K562 (cell line): ENCODE results near the gene TMEM41B. TPM values are rescaled to one million over a fixed set of nuclear protein-coding genes. Genes with fewer than 3 reads are reported as not detected.

Experiments used
- CREB3 ChIP-seq: fragments of 450-650 bp; conservative IDR thresholded peaks from 2 replicates; pipeline ENCODE4 v1.6.1; 2016; ENCODE audit warnings: missing genetic modification characterization, low read depth, mild to moderate bottlenecking, missing compliant biosample characterization, moderate library complexity
- E2F6 ChIP-seq, 2 experiments: IDR thresholded peaks; 2 replicates each; pipeline ENCODE4 v1.6.1; 2011; ENCODE audit warnings: borderline replicate concordance in 1 of 2, control low read depth in 1 of 2, low read depth in 1 of 2, low read length in 1 of 2, mild to moderate bottlenecking in 1 of 2, mixed read lengths in 1 of 2, moderate library complexity in 1 of 2; ENCODE audit not compliant: insufficient read depth in 1 of 2, insufficient read length in 1 of 2, poor library complexity in 1 of 2, severe bottlenecking in 1 of 2; ENCODE audit errors: extremely low read depth in 1 of 2
- EP300 ChIP-seq: IDR thresholded peaks from 2 replicates; pipeline ENCODE4 v1.6.1; 2012; ENCODE audit warnings: low read length, improper control_type of control experiment
- EP400 ChIP-seq: fragments of 450-650 bp; IDR thresholded peaks from 2 replicates; pipeline ENCODE4 v1.6.1; 2017; ENCODE audit warnings: antibody characterized with exemption, mild to moderate bottlenecking, moderate library complexity
- HEY1 ChIP-seq: fragments of 250-450 bp; sonication (Bioruptor Pico); IDR thresholded peaks from 2 replicates; pipeline ENCODE4 v1.5.0; 2020; ENCODE audit warnings: mild to moderate bottlenecking, moderate library complexity, borderline replicate concordance
- IRF2 ChIP-seq: sonication (generic); formaldehyde crosslinking; IDR thresholded peaks from 2 replicates; pipeline ENCODE4 v1.8.1; 2022; ENCODE audit warnings: mild to moderate bottlenecking, missing genetic modification reagents
- KAT2B ChIP-seq: IDR thresholded peaks from one replicate; pipeline ENCODE4 v1.6.1; 2012; ENCODE audit warnings: low read depth, mild to moderate bottlenecking, control low read depth, inconsistent platforms, low read length, moderate library complexity
- LCOR ChIP-seq: sonication (generic); formaldehyde crosslinking; IDR thresholded peaks from 2 replicates; pipeline ENCODE4 v1.8.0; 2022; ENCODE audit warnings: mild to moderate bottlenecking, missing genetic modification reagents
- NCOA1 ChIP-seq: fragments of 450-650 bp; IDR thresholded peaks from 2 replicates; pipeline ENCODE4 v1.6.1; 2016; ENCODE audit warnings: low read depth
- NCOA6 ChIP-seq: fragments of 450-650 bp; IDR thresholded peaks from 2 replicates; pipeline ENCODE4 v1.6.1; 2017; ENCODE audit warnings: mild to moderate bottlenecking
- NFIC ChIP-seq: fragments of 450-650 bp; IDR thresholded peaks from 2 replicates; pipeline ENCODE4 v1.6.1; 2017; ENCODE audit warnings: mild to moderate bottlenecking, inconsistent platforms
- NRF1 ChIP-seq, 2 experiments: fragments of 450-650 bp; IDR thresholded peaks in 1 of 2; conservative IDR thresholded peaks in 1 of 2; 2 replicates each; pipeline ENCODE4 v1.6.1; 2014; ENCODE audit warnings: mild to moderate bottlenecking in 2 of 2
- POLR2G ChIP-seq: fragments of 200-400 bp; formaldehyde crosslinking; IDR thresholded peaks from 2 replicates; pipeline ENCODE4 v1.6.1; 2017; ENCODE audit warnings: low read depth, mild to moderate bottlenecking, antibody characterized with exemption, low read length, moderate library complexity
- RHOXF2B ChIP-seq: fragments of 250-450 bp; sonication (Bioruptor Pico); conservative IDR thresholded peaks from 2 replicates; pipeline ENCODE4 v1.5.1; 2021
- SIX5 ChIP-seq, 2 experiments: IDR thresholded peaks; 2 replicates each; pipeline ENCODE4 v1.6.1; 2011; ENCODE audit warnings: low read length in 2 of 2, borderline replicate concordance in 1 of 2, low read depth in 1 of 2, mild to moderate bottlenecking in 1 of 2, moderate library complexity in 1 of 2; ENCODE audit not compliant: insufficient read depth in 1 of 2
- STAT5A ChIP-seq: IDR thresholded peaks from 2 replicates; pipeline ENCODE4 v1.6.1; 2012; ENCODE audit warnings: low read length, inconsistent platforms, borderline replicate concordance
- STAT5B ChIP-seq: fragments of 250-450 bp; sonication (Bioruptor Pico); IDR thresholded peaks from 2 replicates; pipeline ENCODE4 v1.8.0; 2021; ENCODE audit warnings: mild to moderate bottlenecking, inconsistent platforms
- TAF1 ChIP-seq: IDR thresholded peaks from 2 replicates; pipeline ENCODE4 v1.6.1; 2011; ENCODE audit warnings: mild to moderate bottlenecking, low read length, moderate library complexity; ENCODE audit not compliant: insufficient read depth, control insufficient read depth, severe bottlenecking; ENCODE audit errors: extremely low read depth
- UBTF ChIP-seq, 2 experiments: IDR thresholded peaks; 2 replicates each; pipeline ENCODE4 v1.6.1; 2012; ENCODE audit warnings: improper control_type of control experiment in 2 of 2, low read depth in 2 of 2, low read length in 2 of 2, borderline replicate concordance in 1 of 2
- ZKSCAN8 ChIP-seq: fragments of 200-800 bp; sonication (Bioruptor generic); IDR thresholded peaks from 2 replicates; pipeline ENCODE4 v1.6.1; 2016; ENCODE audit warnings: missing genetic modification characterization, missing compliant biosample characterization
- ZNF79 ChIP-seq: fragments of 250-450 bp; sonication (Bioruptor Pico); IDR thresholded peaks from 2 replicates; pipeline ENCODE4 v1.4.0; 2020; ENCODE audit warnings: low read depth, mild to moderate bottlenecking, moderate library complexity
- polyA plus RNA-seq, 8 experiments: library from polyadenylated mRNA; depleted of rRNA in 4 of 8; stranded (reverse) in 5 of 8; unstranded in 3 of 8; fragments of >200 nt; fragmentation: Nextera tagmentation in 2 of 8; fragmentation: Illumina TruSeq in 1 of 8; extraction: Ambion mirVana in 2 of 8; extraction: Trizol in 1 of 8; gene quantifications; 2 replicates each; pipeline versions ENCODE4 v1.2.1 to v1.2.3, GENCODE V29; 2011 to 2014; ENCODE audit warnings: inconsistent platforms in 1 of 8, missing spikeins in 1 of 8
- total RNA-seq, 7 experiments: library from RNA; depleted of rRNA in 6 of 7; stranded (reverse); fragments of >200 nt in 6 of 7; fragmentation: Illumina TruSeq in 2 of 7; extraction: Trizol in 2 of 7; gene quantifications; 2 replicates each; pipeline versions ENCODE4 v1.2.1 to v1.2.3, GENCODE V29; 2011 to 2021; ENCODE audit warnings: low replicate concordance in 1 of 7
- TF ChIP-seq, protein P1 (sequence below): fragments of 250-450 bp; sonication (Bioruptor Pico); IDR thresholded peaks from 2 replicates; pipeline ENCODE4 v1.6.1; 2021; ENCODE audit warnings: mild to moderate bottlenecking

Gene TMEM41B
- total and polyA plus RNA-seq, 9 of the 15 experiments (the other 6 are each of a cell fraction or from before 2014, with no cell fraction given): 17.1 to 89.6 (median 48.7) TPM

DNA sequence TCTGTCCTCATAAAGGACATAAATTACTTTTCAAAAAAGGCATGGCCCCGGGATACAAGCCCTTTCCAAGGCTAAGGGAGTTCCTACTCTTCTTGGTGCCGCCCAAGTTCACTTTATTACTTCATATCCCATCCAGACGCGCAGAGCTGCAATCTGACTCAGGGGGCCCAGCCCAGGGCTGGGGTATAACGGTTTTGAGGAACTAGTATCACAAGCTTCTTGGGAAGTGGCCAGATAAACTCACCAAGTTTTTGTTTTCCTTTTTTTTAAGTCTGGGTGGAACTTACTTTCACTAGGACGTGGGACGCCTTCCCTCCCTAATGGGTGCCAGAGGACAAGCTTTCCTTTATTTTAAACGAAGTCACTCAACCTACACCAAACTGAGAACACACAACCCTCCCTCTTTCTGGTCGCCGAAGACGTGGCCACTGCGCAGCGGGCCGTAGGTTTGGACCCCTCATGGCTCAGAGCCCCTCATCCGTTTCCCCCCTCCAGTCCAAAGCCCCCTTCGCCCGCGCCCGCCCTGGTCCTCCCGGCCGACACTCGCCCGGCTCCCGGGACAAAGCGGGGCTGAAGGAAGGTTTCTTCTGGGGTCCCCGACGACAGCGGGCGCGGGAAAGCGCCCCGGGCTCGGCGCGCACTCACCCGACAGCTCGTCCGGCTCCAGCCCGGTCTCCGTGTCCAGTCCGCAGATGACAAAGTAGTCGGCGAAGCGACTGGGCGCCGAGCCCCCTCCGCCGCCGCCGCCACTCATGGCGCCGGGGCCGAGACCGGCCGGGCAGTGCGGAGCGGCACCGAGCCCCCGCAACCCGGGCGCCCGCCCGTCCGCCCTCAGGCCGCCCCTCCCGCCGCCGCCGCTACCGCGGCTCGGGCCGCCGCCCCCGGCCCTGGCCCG, 49.8 kb downstream of the TMEM41B start (continued):
- TF ChIP-seq CREB3 (tag) (no peak), ZKSCAN8 (no peak), SIX5 (IDR thresholded peaks at IDR 0.05; ENCODE audit: borderline replicate concordance in 1 of 2, insufficient read depth in 1 of 2, low read depth in 1 of 2, low read length in 2 of 2) (no peak), HEY1 (CRISPR knock-in tag) (no peak), UBTF (IDR thresholded peaks at IDR 0.05; ENCODE audit: borderline replicate concordance in 1 of 2, low read depth in 2 of 2, low read length in 2 of 2) (0 out of 4 replicates have a peak, but pooled peaks of 1 of the 2 experiments have one; percentile 17), E2F6 (IDR thresholded peaks at IDR 0.05; ENCODE audit: borderline replicate concordance in 1 of 2, extremely low read depth in 1 of 2, insufficient read depth in 1 of 2, insufficient read length in 1 of 2, low read depth in 1 of 2, low read length in 1 of 2, poor library complexity in 1 of 2, severe bottlenecking in 1 of 2) (peak in 1 of 2 experiments; percentile 60), EP400 (0 out of 2 replicates have a peak, but pooled peaks have one; percentile 12), STAT5A (no peak), EP300 (no peak), ZNF79 (CRISPR knock-in tag) (no peak), NCOA1 (no peak), LCOR (0 out of 2 replicates have a peak, but pooled peaks have one; percentile 7), TAF1 (peak; percentile 45), KAT2B (no peak), STAT5B (CRISPR knock-in tag) (no peak), RHOXF2B (CRISPR knock-in tag) (no peak), POLR2G (no peak), NCOA6 (peak; percentile 79), NRF1 (conservative IDR thresholded peaks at IDR 0.05 in 1 of 2, IDR thresholded peaks at IDR 0.05 in 1 of 2) (peak; percentile 30; a peak in 2 of 4 replicates), NFIC (peak; percentile 45), IRF2 (CRISPR knock-in tag) (no peak)
- TF ChIP-seq, protein P1, sequence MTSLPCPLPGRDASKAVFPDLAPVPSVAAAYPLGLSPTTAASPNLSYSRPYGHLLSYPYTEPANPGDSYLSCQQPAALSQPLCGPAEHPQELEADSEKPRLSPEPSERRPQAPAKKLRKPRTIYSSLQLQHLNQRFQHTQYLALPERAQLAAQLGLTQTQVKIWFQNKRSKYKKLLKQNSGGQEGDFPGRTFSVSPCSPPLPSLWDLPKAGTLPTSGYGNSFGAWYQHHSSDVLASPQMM (CRISPR knock-in tag): no peak
